ENCODE results near the gene PGBD1. TPM values are rescaled to one million over a fixed set of nuclear protein-coding genes. Genes with fewer than 3 reads are reported as not detected.

PGBD1 gene
- total RNA-seq, 4 donors from 2014 or later = 1.4 to 5.4 (median 4.1) TPM

DNA sequence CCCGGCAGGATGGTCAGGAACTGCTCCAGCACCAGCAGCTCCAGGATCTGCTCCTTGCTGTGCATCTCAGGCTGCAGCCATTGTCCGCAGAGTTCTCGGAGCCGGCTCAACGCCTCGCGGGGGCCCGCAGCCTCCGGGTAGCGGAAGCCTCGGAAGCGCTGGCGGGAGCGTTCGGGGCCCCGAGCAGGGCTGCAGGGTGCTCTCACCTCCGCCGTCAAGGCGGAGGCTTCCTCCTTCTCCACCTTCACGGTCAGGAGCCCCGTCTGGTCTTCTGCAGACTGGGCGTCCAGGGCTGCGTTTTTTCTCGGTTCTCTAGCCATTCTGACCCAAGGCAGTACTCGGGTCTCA is 29.7 kb upstream of the PGBD1 start:
- Histone ChIP-seq H3K4me3 (replicated peaks in 1 of 3) (peak overlapping the region; percentile 64 to 87 (median 86)), H3K36me3 (peaks cover 0 to 8% of the 10 kb centered on the region in 2 donors), H3K27me3 (no peaks in the 10 kb centered on the region), H3K27ac (peak overlapping the region in 1 of 3 donors; percentile 8), H3K4me1 (peaks cover 6 to 15% of the 10 kb centered on the region in 2 donors), H3K9me3 (no peaks in the 10 kb centered on the region)
- whole genome bisulfite sequencing, 2 donors = 0% methylated on average over 8 to 20 of the region's 25 CpGs
- intact Hi-C loops (cut with DNase I) = no loop called here
- TF ChIP-seq, protein P1, sequence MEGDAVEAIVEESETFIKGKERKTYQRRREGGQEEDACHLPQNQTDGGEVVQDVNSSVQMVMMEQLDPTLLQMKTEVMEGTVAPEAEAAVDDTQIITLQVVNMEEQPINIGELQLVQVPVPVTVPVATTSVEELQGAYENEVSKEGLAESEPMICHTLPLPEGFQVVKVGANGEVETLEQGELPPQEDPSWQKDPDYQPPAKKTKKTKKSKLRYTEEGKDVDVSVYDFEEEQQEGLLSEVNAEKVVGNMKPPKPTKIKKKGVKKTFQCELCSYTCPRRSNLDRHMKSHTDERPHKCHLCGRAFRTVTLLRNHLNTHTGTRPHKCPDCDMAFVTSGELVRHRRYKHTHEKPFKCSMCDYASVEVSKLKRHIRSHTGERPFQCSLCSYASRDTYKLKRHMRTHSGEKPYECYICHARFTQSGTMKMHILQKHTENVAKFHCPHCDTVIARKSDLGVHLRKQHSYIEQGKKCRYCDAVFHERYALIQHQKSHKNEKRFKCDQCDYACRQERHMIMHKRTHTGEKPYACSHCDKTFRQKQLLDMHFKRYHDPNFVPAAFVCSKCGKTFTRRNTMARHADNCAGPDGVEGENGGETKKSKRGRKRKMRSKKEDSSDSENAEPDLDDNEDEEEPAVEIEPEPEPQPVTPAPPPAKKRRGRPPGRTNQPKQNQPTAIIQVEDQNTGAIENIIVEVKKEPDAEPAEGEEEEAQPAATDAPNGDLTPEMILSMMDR (IDR thresholded peaks at IDR 0.05) = no peak
- no peak for TF ChIP-seq POLR2A (IDR thresholded peaks at IDR 0.05)
- no peak for DNase-seq

DNA sequence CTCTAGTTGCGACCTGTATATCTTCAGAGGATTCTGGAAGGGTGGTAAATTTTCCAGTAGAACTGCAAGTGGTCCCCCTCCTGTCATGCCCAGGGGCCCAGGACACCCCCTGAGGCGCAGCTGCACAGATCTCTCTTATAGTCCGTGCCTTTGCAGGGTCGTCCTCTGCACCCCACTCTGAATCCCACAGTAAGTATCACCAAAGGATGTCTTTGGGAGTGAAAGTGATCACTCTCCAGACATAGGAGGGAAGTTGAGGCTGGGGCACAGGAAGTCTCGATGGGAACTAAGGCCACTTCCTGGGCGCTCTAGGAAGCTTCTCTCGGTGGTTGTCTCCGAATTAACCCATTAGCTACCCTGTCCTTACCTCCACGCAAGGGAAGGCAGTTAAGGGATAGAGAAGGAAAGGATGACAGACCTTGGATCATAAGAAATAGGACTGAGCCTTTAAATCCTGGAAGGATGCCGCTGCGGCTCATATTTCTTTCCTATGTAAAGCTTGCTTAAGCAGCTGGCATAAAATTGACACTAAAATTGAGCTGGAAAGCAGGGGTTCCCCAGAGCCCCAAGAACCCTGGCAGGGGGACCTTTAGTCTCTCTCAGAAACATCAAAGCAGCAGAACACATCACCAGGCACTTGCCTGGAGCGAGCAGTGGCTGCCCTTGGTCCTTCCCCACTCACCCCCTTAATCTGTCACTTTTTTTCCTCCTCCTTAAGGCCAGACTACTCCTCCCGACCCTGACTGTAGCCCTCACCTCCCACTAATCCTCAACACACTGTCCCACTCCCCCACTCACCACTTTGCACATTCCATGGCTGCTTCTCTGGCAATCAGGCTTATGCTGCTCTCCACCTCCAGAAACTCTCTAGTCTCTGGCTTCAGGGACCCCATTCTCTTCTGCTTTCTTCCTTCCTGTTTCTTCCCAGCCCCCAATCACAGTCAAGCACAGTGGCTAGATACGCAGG is 29.1 kb upstream of the PGBD1 start, which contains the start of gene ZKSCAN4:
ZKSCAN4 (minus strand) TSS at position 261 of the 967 bp plus-strand sequence. CDS start 289 bp downstream, outside the sequence.
- Histone ChIP-seq H3K9me3 (no peaks in the 10 kb centered on the region), H3K4me3 (replicated peaks in 1 of 3) (peak within 1 kb of the TSS; percentile 64 to 87 (median 86)), H3K27me3 (no peaks in the 10 kb centered on the region), H3K4me1 (peaks cover 6 to 15% of the 10 kb centered on the region in 2 donors), H3K36me3 (peaks cover 0 to 6% of the 10 kb centered on the region in 2 donors), H3K27ac (peak within 1 kb of the TSS in 1 of 3 donors; percentile 8)
- DNase-seq = peak; percentile 60 to 70
- intact Hi-C loops (cut with DNase I) = no loop called here
- TF ChIP-seq, protein P1 (IDR thresholded peaks at IDR 0.05) = no peak
- TF ChIP-seq POLR2A (IDR thresholded peaks at IDR 0.05) = no peak
- 5 to 7% methylated on average over 14 of the region's 14 CpGs for WGBS, 2 donors

DNA sequence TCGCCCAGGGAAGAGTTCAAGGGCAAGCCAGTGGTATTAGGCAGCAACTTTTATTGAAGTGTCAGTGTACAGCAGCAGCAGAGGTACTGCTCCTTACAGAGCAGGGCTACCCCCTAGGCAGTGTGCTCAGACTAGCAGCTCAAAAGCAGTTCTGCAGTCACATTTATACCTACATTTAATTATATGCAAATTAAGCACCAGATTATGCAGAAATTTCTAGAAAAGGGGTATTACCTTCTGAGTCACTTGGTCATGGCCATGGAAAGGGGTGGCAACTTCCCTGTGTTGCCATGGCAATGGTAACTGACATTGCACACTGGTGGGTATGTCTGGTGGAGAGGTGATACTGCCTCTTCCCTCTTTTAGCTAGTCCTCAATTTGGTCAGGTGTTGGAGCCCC is 27.3 kb upstream of the PGBD1 start:
- Histone ChIP-seq H3K4me1 (peaks cover 6 to 15% of the 10 kb centered on the region in 2 donors), H3K36me3 (no peaks in the 10 kb centered on the region)
- WGBS, 2 donors = 89 to 90% methylated on average over 1 of the region's 1 CpG

DNA sequence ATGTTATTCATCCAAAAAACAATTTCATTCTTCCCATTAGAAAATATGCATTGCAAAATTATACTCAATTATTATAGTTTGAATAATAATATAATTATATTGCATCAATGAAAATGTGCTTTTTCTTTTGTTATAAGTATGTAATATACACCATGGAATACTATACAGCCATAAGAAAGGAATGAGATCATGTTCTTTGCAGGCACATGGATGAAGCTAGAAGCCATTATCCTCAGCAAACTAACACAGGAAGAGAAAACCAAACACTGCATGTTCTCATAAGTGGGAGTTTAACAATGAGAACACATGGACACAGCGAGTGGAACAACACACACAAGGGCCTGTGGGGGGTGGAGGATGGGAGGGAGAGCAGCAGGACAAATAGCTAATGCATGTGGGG is 24.3 kb upstream of the PGBD1 start:
- H3K4me1 ChIP-seq = peaks cover 6% of the 10 kb centered on the region in 2 donors
- H3K9me3 ChIP-seq = no peaks in the 10 kb centered on the region
- no peaks in the 10 kb centered on the region for H3K36me3 ChIP-seq
- no peak for TF ChIP-seq POLR2A (IDR thresholded peaks at IDR 0.05)
- TF ChIP-seq, protein P1 (IDR thresholded peaks at IDR 0.05) = no peak
- H3K4me3 ChIP-seq (replicated peaks in 1 of 3) = no peak overlapping the region
- H3K27me3 ChIP-seq = no peaks in the 10 kb centered on the region
- H3K27ac ChIP-seq = no peak overlapping the region
- intact Hi-C loops (cut with DNase I) = no loop called here
- DNase-seq = no peak
- 0% methylated on average over 1 of the region's 1 CpG for WGBS, 2 donors

More for the DNA sequence above, 27.3 kb upstream of the PGBD1 start:
- no peaks in the 10 kb centered on the region for H3K27me3 ChIP-seq
- H3K4me3 ChIP-seq (replicated peaks in 1 of 3) = no peak overlapping the region
- H3K27ac ChIP-seq = no peak overlapping the region
- no peaks in the 10 kb centered on the region for H3K9me3 ChIP-seq
- no peak for DNase-seq
- intact Hi-C loops (cut with DNase I) = no loop called here
- no peak for TF ChIP-seq POLR2A (IDR thresholded peaks at IDR 0.05)
- TF ChIP-seq, protein P1 (IDR thresholded peaks at IDR 0.05) = no peak
